BE2C (cell line): Measurements from ENCODE around the gene KRT72.

Experiments used
- DNase-seq: peaks from one replicate; pipeline ENCODE4 v3.0.0-alpha.2; 2020
- H3K27me3 ChIP-seq: fragments of 250-450 bp; sonication (Bioruptor Pico); 2 replicates; pipeline ENCODE4 v1.5.1; 2020; ENCODE audit warnings: mild to moderate bottlenecking
- H3K36me3 ChIP-seq: fragments of 250-450 bp; sonication (Bioruptor Pico); 2 replicates; pipeline ENCODE4 v1.5.1; 2020; ENCODE audit warnings: mild to moderate bottlenecking
- H3K4me1 ChIP-seq: fragments of 250-450 bp; sonication (Bioruptor Pico); 2 replicates; pipeline ENCODE4 v1.5.1; 2020
- H3K4me3 ChIP-seq: 2 replicates; pipeline ENCODE4 v1.5.1; 2011; ENCODE audit warnings: low read depth, low read length
- H3K9me3 ChIP-seq: fragments of 250-450 bp; sonication (Bioruptor Pico); 2 replicates; pipeline ENCODE4 v1.5.1; 2020
- CTCF ChIP-seq: IDR thresholded peaks from 2 replicates; pipeline ENCODE4 v1.5.1; 2012; ENCODE audit warnings: mild to moderate bottlenecking, low read depth, low read length

Gene KRT72

GRCh38 chr12:52558781-52559445 lies 42.4 kb downstream of the KRT72 start:
- Histone ChIP-seq H3K4me1 (no peaks in the 10 kb centered on the region), H3K4me3 (no peak overlapping the region), H3K9me3 (no peaks in the 10 kb centered on the region; the same call in 1 of the 2 replicates), H3K27me3 (peaks cover 14% of the 10 kb centered on the region), H3K36me3 (no peaks in the 10 kb centered on the region)
- no peak for TF ChIP-seq CTCF
- no peak for DNase-seq

GRCh38 chr12:52557476-52557875 lies 43.8 kb downstream of the KRT72 start:
- no peaks in the 10 kb centered on the region for H3K36me3 ChIP-seq
- no peaks in the 10 kb centered on the region for H3K4me1 ChIP-seq
- no peak for DNase-seq
- peaks cover 19% of the 10 kb centered on the region for H3K27me3 ChIP-seq
- no peaks in the 10 kb centered on the region for H3K9me3 ChIP-seq
- no peak for TF ChIP-seq CTCF
- H3K4me3 ChIP-seq, result no peak overlapping the region

GRCh38 chr12:52555577-52555976 lies 45.7 kb downstream of the KRT72 start:
- Histone ChIP-seq H3K4me3 (no peak overlapping the region), H3K27me3 (peaks cover 36% of the 10 kb centered on the region), H3K9me3 (no peaks in the 10 kb centered on the region), H3K36me3 (no peaks in the 10 kb centered on the region), H3K4me1 (no peaks in the 10 kb centered on the region)
- TF ChIP-seq CTCF, result no peak
- DNase-seq, result no peak

- no peaks in the 10 kb centered on the region for H3K36me3 ChIP-seq
- H3K4me3 ChIP-seq, result no peak within 1 kb of the TSS
- H3K9me3 ChIP-seq, result no peaks in the 10 kb centered on the region
- H3K27me3 ChIP-seq, result peaks cover 44% of the 10 kb centered on the region
- H3K4me1 ChIP-seq, result no peaks in the 10 kb centered on the region
- DNase-seq, result no peak
- no peak for TF ChIP-seq CTCF
These were observed 48.5 kb downstream of the KRT72 start, which contains the start of gene KRT71 for GRCh38 chr12:52552681-52553195. Gene KRT71, minus strand, starts transcription at chr12:52553145. Its CDS starts 68 bp downstream, at chr12:52553077.

GRCh38 chr12:52552055-52552454 lies 49.2 kb downstream of the KRT72 start:
- Histone ChIP-seq H3K4me1 (no peaks in the 10 kb centered on the region), H3K9me3 (no peaks in the 10 kb centered on the region), H3K27me3 (peaks cover 44% of the 10 kb centered on the region), H3K36me3 (no peaks in the 10 kb centered on the region), H3K4me3 (no peak overlapping the region)
- no peak for DNase-seq
- TF ChIP-seq CTCF, result no peak

GRCh38 chr12:52551216-52551865 lies 49.9 kb downstream of the KRT72 start:
- no peaks in the 10 kb centered on the region for H3K36me3 ChIP-seq
- no peaks in the 10 kb centered on the region for H3K9me3 ChIP-seq
- H3K27me3 ChIP-seq, result peaks cover 42% of the 10 kb centered on the region
- no peaks in the 10 kb centered on the region for H3K4me1 ChIP-seq
- H3K4me3 ChIP-seq, result no peak overlapping the region
- no peak for DNase-seq
- no peak for TF ChIP-seq CTCF
